MV-4-11 (cell line): ENCODE data around the gene IGF2BP2.
"Not testable (repeated sequence)": the region's sequence is repeated elsewhere in the genome, so short reads cannot be mapped to it uniquely, and the experiment has no call there.

Experiments used
- DNase-seq: peaks from one replicate; lab custom pipeline; 2025; lab: John Stamatoyannopoulos, UW

The IGF2BP2 gene

GRCh38 chr3:185659942-185660921 is 164.6 kb downstream of the IGF2BP2 start:
- peak; percentile 64 for DNase-seq

- DNase-seq = no peak
Observed at GRCh38 chr3:185658943-185659342, 165.9 kb downstream of the IGF2BP2 start.

GRCh38 chr3:185658504-185658912 is 166.3 kb downstream of the IGF2BP2 start:
- peak; percentile 41 for DNase-seq

- DNase-seq = no peak
Observed at GRCh38 chr3:185657691-185658503, 166.9 kb downstream of the IGF2BP2 start.

GRCh38 chr3:185657211-185657610 is 167.6 kb downstream of the IGF2BP2 start:
- DNase-seq = no peak

GRCh38 chr3:185656321-185656840 is 168.5 kb downstream of the IGF2BP2 start:
- DNase-seq = no peak

- no peak for DNase-seq
Observed at GRCh38 chr3:185655426-185656320, 169.2 kb downstream of the IGF2BP2 start.

- DNase-seq = no peak
Observed at GRCh38 chr3:185654758-185655145, 170.1 kb downstream of the IGF2BP2 start.

- DNase-seq = no peak
Observed at GRCh38 chr3:185653949-185654757, 170.7 kb downstream of the IGF2BP2 start.

GRCh38 chr3:185651971-185652370 is 172.9 kb downstream of the IGF2BP2 start:
- DNase-seq = no peak

- DNase-seq = peak; percentile 63
Observed at GRCh38 chr3:185649414-185649813, 175.4 kb downstream of the IGF2BP2 start.

- no peak for DNase-seq
Observed at GRCh38 chr3:185648396-185648795, 176.4 kb downstream of the IGF2BP2 start.

GRCh38 chr3:185647880-185648210 is 177.0 kb downstream of the IGF2BP2 start:
- DNase-seq = no peak

- no peak for DNase-seq
Observed at GRCh38 chr3:185647134-185647879, 177.5 kb downstream of the IGF2BP2 start.

- DNase-seq = no peak
Observed at GRCh38 chr3:185646382-185647133, 178.3 kb downstream of the IGF2BP2 start.

GRCh38 chr3:185645596-185646381 is 179.1 kb downstream of the IGF2BP2 start:
- no peak for DNase-seq

GRCh38 chr3:185645191-185645590 is 179.7 kb downstream of the IGF2BP2 start:
- DNase-seq = not testable (repeated sequence)

- DNase-seq = no peak
Observed at GRCh38 chr3:185640308-185640707, 184.5 kb downstream of the IGF2BP2 start.
